Adrenal gland (tissue), 12 donors: ENCODE measurements around the gene PIK3R4. TPM values are rescaled to one million over a fixed set of nuclear protein-coding genes. Genes with fewer than 3 reads are reported as not detected.

ENCODE experiments used
- DNase-seq, 7 donors: peaks; one replicate each; pipeline ENCODE4 v3.0.0-alpha.2; 2019 to 2020
- H3K27ac ChIP-seq, 5 donors: fragments of 200-600 bp; sonication (generic) in 4 of 5; 1 replicate in 3 of 5; 2 replicates in 2 of 5; pipeline versions ENCODE4 v1.5.1 to v1.8.0; 2016 to 2020; ENCODE audit warnings: mild to moderate bottlenecking in 1 of 5
- H3K27me3 ChIP-seq: fragments of 200-600 bp; 2 replicates; pipeline ENCODE4 v1.8.0; 2021
- H3K36me3 ChIP-seq, 2 donors: fragments of 200-600 bp; replicated peaks in 1 of 2; 1 replicate in 1 of 2; 2 replicates in 1 of 2; pipeline versions ENCODE4 v1.5.1 to v1.8.0; 2018 to 2022
- H3K4me1 ChIP-seq, 2 donors: fragments of 200-600 bp; replicated peaks in 1 of 2; 1 replicate in 1 of 2; 2 replicates in 1 of 2; pipeline versions ENCODE4 v1.5.1 to v1.8.0; 2018 to 2021
- H3K4me3 ChIP-seq, 4 donors: fragments of 200-600 bp; sonication (generic) in 3 of 4; one replicate each; pipeline ENCODE4 v1.5.1; 2016 to 2018
- H3K9me3 ChIP-seq, 3 donors: fragments of 200-600 bp; sonication (generic) in 1 of 3; replicated peaks in 1 of 3; 1 replicate in 2 of 3; 2 replicates in 1 of 3; pipeline versions ENCODE4 v1.5.1 to v1.8.0; 2016 to 2021
- CTCF ChIP-seq, 6 experiments: fragments of 450-650 bp in 4 of 6; fragments of 200-600 bp in 2 of 6; sonication (generic) in 1 of 6; IDR thresholded peaks; 1 replicate in 5 of 6; 2 replicates in 1 of 6; pipeline versions ENCODE4 v1.5.1 to v1.8.0; 2016 to 2021; ENCODE audit warnings: antibody characterized with exemption in 6 of 6, mild to moderate bottlenecking in 2 of 6, moderate library complexity in 1 of 6
- POLR2A ChIP-seq, 2 donors: fragments of 450-650 bp; IDR thresholded peaks; one replicate each; pipeline ENCODE4 v1.6.1; 2017; ENCODE audit warnings: antibody characterized with exemption in 2 of 2, mild to moderate bottlenecking in 2 of 2, moderate library complexity in 1 of 2
- WGBS, 4 donors: extraction: QIAGEN DNeasy Blood & Tissue Kit in 2 of 4; methylation state at CpG; one replicate each; pipeline versions ENCODE4 v1.1.5 to v1.1.7; 2013 to 2017; 5-methylcytosine and 5-hydroxymethylcytosine counted together
- intact Hi-C, 2 donors: fragments of 100-400 bp; cut with DNase I; formaldehyde crosslinking; loops; one replicate each; pipeline versions ENCODE4 v1.14.1 to v1.15.0; 2022 to 2023
- polyA plus RNA-seq, 3 donors: library from polyadenylated mRNA; stranded (reverse); fragments of 200-250 nt in 2 of 3; fragments of 350-450 nt in 1 of 3; fragmentation: Illumina TruSeq in 1 of 3; extraction: RNeasy Lipid Tissue Mini Kit (QIAGEN cat#74804) in 1 of 3; gene quantifications; one replicate each; pipeline ENCODE4 v1.2.3, GENCODE V29; 2013 to 2014
- total RNA-seq, 9 donors: library from RNA; depleted of rRNA in 4 of 9; stranded (reverse); fragments of >200 nt in 4 of 9; fragments of 120-200 nt in 1 of 9; fragmentation: NEBNext Ultra II Directional in 1 of 9; extraction: Animal tissue kit (Norgen Biotek cat#: 25700) in 1 of 9; gene quantifications; one replicate each; pipeline versions ENCODE4 v1.1.0 to v1.2.4, GENCODE V29; 2013 to 2023
- donor health status: healthy with polysubstance abuse.
- donor health status: Bipolar disorder and iron deficiency.
- donor health status: DM: yes; HTN: yes; CAD: no.
- donor health status: DM: no; HTN: no; CAD: no.
- donor health status: DM: no; HTN: no; CAD: no.
- donor health status: DM: yes; HTN: yes; CAD: no.

Gene PIK3R4
- total and polyA plus RNA-seq, 12 donors: 25.2 to 66.4 (median 29.6) TPM

GRCh38 chr3:130731817-130732216 is 14.8 kb downstream of the PIK3R4 start:
- H3K4me1 ChIP-seq: peaks cover 0 to 17% of the 10 kb centered on the region in 2 donors
- H3K27me3 ChIP-seq: no peaks in the 10 kb centered on the region
- 91 to 98% (median 96%) methylated on average over 6 of the region's 6 CpGs for WGBS, 4 donors
- peaks cover 0 to 13% of the 10 kb centered on the region in 2 donors for H3K36me3 ChIP-seq
- no peak overlapping the region for H3K4me3 ChIP-seq
- no peak for DNase-seq
- TF ChIP-seq CTCF (IDR thresholded peaks at IDR 0.05) (no peak), POLR2A (IDR thresholded peaks at IDR 0.05) (no peak)
- H3K9me3 ChIP-seq: no peaks in the 10 kb centered on the region
- intact Hi-C loops: no loop called here
- H3K27ac ChIP-seq: no peak overlapping the region

GRCh38 chr3:130729154-130729553 is 17.5 kb downstream of the PIK3R4 start:
- Histone ChIP-seq H3K4me3 (no peak overlapping the region), H3K36me3 (peaks cover 0 to 9% of the 10 kb centered on the region in 2 donors), H3K9me3 (no peaks in the 10 kb centered on the region), H3K27ac (peak overlapping the region in 2 of 5 donors; percentile 81 to 85), H3K4me1 (peaks cover 0 to 24% of the 10 kb centered on the region in 2 donors), H3K27me3 (no peaks in the 10 kb centered on the region)
- no peak for DNase-seq
- 48 to 71% (median 68%) methylated on average over 2 of the region's 2 CpGs for WGBS, 4 donors
- no peak for TF ChIP-seq CTCF (IDR thresholded peaks at IDR 0.05)
- no peak for TF ChIP-seq POLR2A (IDR thresholded peaks at IDR 0.05)
- intact Hi-C loops: no loop called here

- Histone ChIP-seq H3K27me3 (no peaks in the 10 kb centered on the region), H3K36me3 (no peaks in the 10 kb centered on the region), H3K4me1 (peaks cover 0 to 24% of the 10 kb centered on the region in 2 donors), H3K27ac (peak overlapping the region in 4 of 5 donors; percentile 39 to 85 (median 68)), H3K9me3 (no peaks in the 10 kb centered on the region), H3K4me3 (no peak overlapping the region)
- DNase-seq: no peak
- 37 to 47% (median 39%) methylated on average over 2 of the region's 2 CpGs for WGBS, 4 donors
- intact Hi-C loops: no loop called here
- TF ChIP-seq POLR2A (IDR thresholded peaks at IDR 0.05) (no peak), CTCF (IDR thresholded peaks at IDR 0.05) (no peak)
These were observed 18.6 kb downstream of the PIK3R4 start for GRCh38 chr3:130728037-130728436.

GRCh38 chr3:130725746-130726145 is 20.9 kb downstream of the PIK3R4 start:
- TF ChIP-seq POLR2A (IDR thresholded peaks at IDR 0.05): no peak
- TF ChIP-seq CTCF (IDR thresholded peaks at IDR 0.05): no peak
- Histone ChIP-seq H3K4me1 (peaks cover 0 to 24% of the 10 kb centered on the region in 2 donors), H3K36me3 (no peaks in the 10 kb centered on the region), H3K9me3 (no peaks in the 10 kb centered on the region), H3K4me3 (no peak overlapping the region), H3K27ac (no peak overlapping the region), H3K27me3 (no peaks in the 10 kb centered on the region)
- intact Hi-C loops: no loop called here
- DNase-seq: no peak
- WGBS, 4 donors: 81 to 92% (median 88%) methylated on average over 2 of the region's 2 CpGs
